ENCODE measurements around the gene EXT2. TPM values are rescaled to one million over a fixed set of nuclear protein-coding genes. Genes with fewer than 3 reads are reported as not detected.

EXT2 gene
- total RNA-seq, 1 experiment from 2014 or later, result 67.3 TPM

GRCh38 chr11:44171518-44171917 is 76.0 kb downstream of the EXT2 start:
- Mint-ChIP-seq H3K36me3 (ENCODE audit: insufficient read depth, unreplicated experiment) (no peaks in the 10 kb centered on the region), H3K9me3 (ENCODE audit: low read depth, unreplicated experiment) (no peaks in the 10 kb centered on the region), H3K27me3 (ENCODE audit: unreplicated experiment) (no peaks in the 10 kb centered on the region), H3K27ac (ENCODE audit: unreplicated experiment) (no peak overlapping the region), H3K4me1 (ENCODE audit: low read depth, unreplicated experiment) (no peaks in the 10 kb centered on the region), H3K4me3 (ENCODE audit: low read depth, unreplicated experiment) (no peak overlapping the region)
- no peak for DNase-seq
- no TSS peak for BruUV-seq (replicated peaks)
- TF ChIP-seq, protein P1, sequence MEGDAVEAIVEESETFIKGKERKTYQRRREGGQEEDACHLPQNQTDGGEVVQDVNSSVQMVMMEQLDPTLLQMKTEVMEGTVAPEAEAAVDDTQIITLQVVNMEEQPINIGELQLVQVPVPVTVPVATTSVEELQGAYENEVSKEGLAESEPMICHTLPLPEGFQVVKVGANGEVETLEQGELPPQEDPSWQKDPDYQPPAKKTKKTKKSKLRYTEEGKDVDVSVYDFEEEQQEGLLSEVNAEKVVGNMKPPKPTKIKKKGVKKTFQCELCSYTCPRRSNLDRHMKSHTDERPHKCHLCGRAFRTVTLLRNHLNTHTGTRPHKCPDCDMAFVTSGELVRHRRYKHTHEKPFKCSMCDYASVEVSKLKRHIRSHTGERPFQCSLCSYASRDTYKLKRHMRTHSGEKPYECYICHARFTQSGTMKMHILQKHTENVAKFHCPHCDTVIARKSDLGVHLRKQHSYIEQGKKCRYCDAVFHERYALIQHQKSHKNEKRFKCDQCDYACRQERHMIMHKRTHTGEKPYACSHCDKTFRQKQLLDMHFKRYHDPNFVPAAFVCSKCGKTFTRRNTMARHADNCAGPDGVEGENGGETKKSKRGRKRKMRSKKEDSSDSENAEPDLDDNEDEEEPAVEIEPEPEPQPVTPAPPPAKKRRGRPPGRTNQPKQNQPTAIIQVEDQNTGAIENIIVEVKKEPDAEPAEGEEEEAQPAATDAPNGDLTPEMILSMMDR (IDR thresholded peaks at IDR 0.05; ENCODE audit: unreplicated experiment), result no peak
- CTCF ChIA-PET, result interaction anchor here (0.6 kb wide), 1 partner anchor 266 kb away, joined by 3 read pairs; no protein-coding TSS in a partner anchor
- intact Hi-C loops (cut with micrococcal nuclease; ENCODE audit: unreplicated experiment), result no loop called here

GRCh38 chr11:44172966-44173365 is 77.5 kb downstream of the EXT2 start:
- H3K4me3 Mint-ChIP-seq (ENCODE audit: low read depth, unreplicated experiment), result no peak overlapping the region
- H3K4me1 Mint-ChIP-seq (ENCODE audit: low read depth, unreplicated experiment), result no peaks in the 10 kb centered on the region
- H3K27ac Mint-ChIP-seq (ENCODE audit: unreplicated experiment), result no peak overlapping the region
- no peaks in the 10 kb centered on the region for H3K27me3 Mint-ChIP-seq (ENCODE audit: unreplicated experiment)
- CTCF ChIA-PET, result no interaction called here
- DNase-seq, result no peak
- no peaks in the 10 kb centered on the region for H3K9me3 Mint-ChIP-seq (ENCODE audit: low read depth, unreplicated experiment)
- BruUV-seq (replicated peaks), result no TSS peak
- H3K36me3 Mint-ChIP-seq (ENCODE audit: insufficient read depth, unreplicated experiment), result no peaks in the 10 kb centered on the region
- TF ChIP-seq, protein P1 (IDR thresholded peaks at IDR 0.05; ENCODE audit: unreplicated experiment), result no peak
- intact Hi-C loops (cut with micrococcal nuclease; ENCODE audit: unreplicated experiment), result no loop called here

GRCh38 chr11:44174842-44175241 is 79.4 kb downstream of the EXT2 start:
- H3K4me3 Mint-ChIP-seq (ENCODE audit: low read depth, unreplicated experiment), result no peak overlapping the region
- H3K4me1 Mint-ChIP-seq (ENCODE audit: low read depth, unreplicated experiment), result no peaks in the 10 kb centered on the region
- BruUV-seq (replicated peaks), result no TSS peak
- intact Hi-C loops (cut with micrococcal nuclease; ENCODE audit: unreplicated experiment), result no loop called here
- H3K27me3 Mint-ChIP-seq (ENCODE audit: unreplicated experiment), result no peaks in the 10 kb centered on the region
- H3K27ac Mint-ChIP-seq (ENCODE audit: unreplicated experiment), result no peak overlapping the region
- DNase-seq, result no peak
- no peaks in the 10 kb centered on the region for H3K36me3 Mint-ChIP-seq (ENCODE audit: insufficient read depth, unreplicated experiment)
- TF ChIP-seq, protein P1 (IDR thresholded peaks at IDR 0.05; ENCODE audit: unreplicated experiment), result no peak
- no peaks in the 10 kb centered on the region for H3K9me3 Mint-ChIP-seq (ENCODE audit: low read depth, unreplicated experiment)
- CTCF ChIA-PET, result no interaction called here

- Mint-ChIP-seq H3K9me3 (ENCODE audit: low read depth, unreplicated experiment) (no peaks in the 10 kb centered on the region), H3K36me3 (ENCODE audit: insufficient read depth, unreplicated experiment) (no peaks in the 10 kb centered on the region), H3K4me1 (ENCODE audit: low read depth, unreplicated experiment) (no peaks in the 10 kb centered on the region), H3K27ac (ENCODE audit: unreplicated experiment) (no peak overlapping the region), H3K4me3 (ENCODE audit: low read depth, unreplicated experiment) (no peak overlapping the region), H3K27me3 (ENCODE audit: unreplicated experiment) (no peaks in the 10 kb centered on the region)
- DNase-seq, result no peak
- BruUV-seq (replicated peaks), result no TSS peak
- intact Hi-C loops (cut with micrococcal nuclease; ENCODE audit: unreplicated experiment), result no loop called here
- TF ChIP-seq, protein P1 (IDR thresholded peaks at IDR 0.05; ENCODE audit: unreplicated experiment), result no peak
- CTCF ChIA-PET, result no interaction called here
Measured at GRCh38 chr11:44176546-44177213, 81.2 kb downstream of the EXT2 start.
